Measurements from ENCODE around the gene RPL18A. TPM values are rescaled to one million over a fixed set of nuclear protein-coding genes. Genes with fewer than 3 reads are reported as not detected.

RPL18A gene
- total RNA-seq, 4 donors from 2014 or later, result 1,094 to 1,320 (median 1,226) TPM

GRCh38 chr19:17817668-17818363 is 41.9 kb upstream of the RPL18A start:
- TF ChIP-seq POLR2A (IDR thresholded peaks at IDR 0.05), result no peak
- no peak for TF ChIP-seq CTCF (IDR thresholded peaks at IDR 0.05 in 4 of 5, conservative IDR thresholded peaks at IDR 0.05 in 1 of 5)
- no peak for DNase-seq
- Histone ChIP-seq H3K9me3 (no peaks in the 10 kb centered on the region), H3K27ac (no peak overlapping the region), H3K4me1 (no peaks in the 10 kb centered on the region), H3K36me3 (no peaks in the 10 kb centered on the region), H3K27me3 (peaks cover 0 to 8% (median 5%) of the 10 kb centered on the region in 3 donors), H3K4me3 (no peak overlapping the region)
- ATAC-seq, result no peak
- intact Hi-C loops (cut with DNase I; ENCODE audit: low total_unique reads) (no loop called here), in situ Hi-C loops (cut with MboI; ENCODE audit: low sequenced_read_pairs in 4 of 4) (no loop called here)

GRCh38 chr19:17821190-17821589 is 38.5 kb upstream of the RPL18A start, which contains the start of gene INSL3:
TSS of gene INSL3 (minus strand) at chr19:17821519. CDS start at chr19:17821506, 13 bp downstream.
- Histone ChIP-seq H3K9me3 (no peaks in the 10 kb centered on the region), H3K36me3 (no peaks in the 10 kb centered on the region), H3K4me3 (no peak within 1 kb of the TSS), H3K27ac (no peak within 1 kb of the TSS), H3K4me1 (no peaks in the 10 kb centered on the region), H3K27me3 (peaks cover 7 to 12% (median 10%) of the 10 kb centered on the region in 3 donors)
- TF ChIP-seq POLR2A (IDR thresholded peaks at IDR 0.05) (no peak), CTCF (IDR thresholded peaks at IDR 0.05 in 4 of 5, conservative IDR thresholded peaks at IDR 0.05 in 1 of 5) (no peak)
- intact Hi-C loops (cut with DNase I; ENCODE audit: low total_unique reads), result no loop called here
- in situ Hi-C loops (cut with MboI; ENCODE audit: low sequenced_read_pairs in 4 of 4), result no loop called here
- no peak for ATAC-seq
- DNase-seq, result no peak

GRCh38 chr19:17824339-17824738 is 35.4 kb upstream of the RPL18A start:
- no peak for ATAC-seq

GRCh38 chr19:17826508-17827056 is 33.1 kb upstream of the RPL18A start:
- intact Hi-C loops (cut with DNase I; ENCODE audit: low total_unique reads) (no loop called here), in situ Hi-C loops (cut with MboI; ENCODE audit: low sequenced_read_pairs in 4 of 4) (no loop called here)
- no peaks in the 10 kb centered on the region for H3K4me1 ChIP-seq
- H3K36me3 ChIP-seq, result no peaks in the 10 kb centered on the region
- DNase-seq (no peak), ATAC-seq (no peak)
- H3K4me3 ChIP-seq, result no peak overlapping the region
- no peak overlapping the region for H3K27ac ChIP-seq
- TF ChIP-seq CTCF (IDR thresholded peaks at IDR 0.05 in 4 of 5, conservative IDR thresholded peaks at IDR 0.05 in 1 of 5) (no peak), POLR2A (IDR thresholded peaks at IDR 0.05) (no peak)
- peaks cover 32 to 51% (median 42%) of the 10 kb centered on the region in 3 donors for H3K27me3 ChIP-seq
- H3K9me3 ChIP-seq, result no peaks in the 10 kb centered on the region

More at GRCh38 chr19:17824339-17824738, 35.4 kb upstream of the RPL18A start:
- H3K4me3 ChIP-seq, result no peak overlapping the region
- no peak overlapping the region for H3K27ac ChIP-seq
- no peaks in the 10 kb centered on the region for H3K9me3 ChIP-seq
- H3K4me1 ChIP-seq, result no peaks in the 10 kb centered on the region
- H3K36me3 ChIP-seq, result no peaks in the 10 kb centered on the region
- peaks cover 16 to 28% (median 21%) of the 10 kb centered on the region in 3 donors for H3K27me3 ChIP-seq
- intact Hi-C loops (cut with DNase I; ENCODE audit: low total_unique reads) (no loop called here), in situ Hi-C loops (cut with MboI; ENCODE audit: low sequenced_read_pairs in 4 of 4) (no loop called here)
- no peak for DNase-seq
- TF ChIP-seq CTCF (IDR thresholded peaks at IDR 0.05 in 4 of 5, conservative IDR thresholded peaks at IDR 0.05 in 1 of 5), result no peak
- no peak for TF ChIP-seq POLR2A (IDR thresholded peaks at IDR 0.05)

All from gastrocnemius medialis (tissue), 4 donors.